D721Med (cell line): ENCODE results near the gene SSMEM1.
"Not testable (repeated sequence)": the region's sequence is repeated elsewhere in the genome, so short reads cannot be mapped to it uniquely, and the experiment has no call there.

Experiments
- DNase-seq: peaks from one replicate; pipeline ENCODE4 v3.0.0; 2011; ENCODE audit warnings: low spot score; ENCODE audit not compliant: insufficient read length
- FAIRE-seq: peaks from 2 replicates; lab custom pipeline; 2011; peaks lifted over from hg19 to GRCh38; lab: Jason Lieb, UNC
- TF ChIP-seq, protein P1 (sequence below): IDR thresholded peaks from 2 replicates; pipeline ENCODE4 v1.5.1; 2012; ENCODE audit warnings: mild to moderate bottlenecking, control low read depth; ENCODE audit not compliant: insufficient read depth; ENCODE audit errors: missing control alignments

SSMEM1 gene

DNA sequence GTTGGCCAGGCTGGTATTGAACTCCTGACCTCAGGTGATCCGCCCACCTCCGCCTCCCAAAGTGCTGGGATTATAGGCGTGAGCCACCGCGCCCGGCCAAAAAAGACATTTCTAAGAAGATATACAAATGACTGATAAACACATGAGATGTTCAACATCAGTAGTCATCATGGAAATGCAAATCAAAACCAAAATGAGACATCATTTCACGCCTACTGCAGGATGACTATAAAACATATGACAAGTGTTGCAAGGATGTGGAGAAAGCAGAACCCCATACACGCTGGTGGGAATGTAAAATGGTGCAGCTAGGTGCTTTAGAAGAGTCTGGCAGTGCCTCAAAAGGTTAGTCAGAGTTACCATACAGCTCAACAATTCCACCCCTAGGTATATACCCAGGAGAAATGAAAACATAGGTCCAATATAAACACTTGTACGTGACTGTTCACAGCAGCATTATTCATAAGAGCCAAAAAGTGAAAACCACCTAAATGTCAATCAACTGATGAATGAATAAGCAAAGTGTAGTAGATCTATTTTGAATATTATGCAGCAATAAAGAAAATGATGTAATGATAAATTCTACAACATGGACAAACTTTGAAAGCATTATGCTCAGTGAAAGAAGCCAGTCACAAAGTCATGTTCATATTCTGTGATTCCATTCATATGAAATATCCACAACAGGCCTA is 26.9 kb upstream of the SSMEM1 start:
- FAIRE-seq (no peak), DNase-seq (no peak)
- TF ChIP-seq, protein P1, sequence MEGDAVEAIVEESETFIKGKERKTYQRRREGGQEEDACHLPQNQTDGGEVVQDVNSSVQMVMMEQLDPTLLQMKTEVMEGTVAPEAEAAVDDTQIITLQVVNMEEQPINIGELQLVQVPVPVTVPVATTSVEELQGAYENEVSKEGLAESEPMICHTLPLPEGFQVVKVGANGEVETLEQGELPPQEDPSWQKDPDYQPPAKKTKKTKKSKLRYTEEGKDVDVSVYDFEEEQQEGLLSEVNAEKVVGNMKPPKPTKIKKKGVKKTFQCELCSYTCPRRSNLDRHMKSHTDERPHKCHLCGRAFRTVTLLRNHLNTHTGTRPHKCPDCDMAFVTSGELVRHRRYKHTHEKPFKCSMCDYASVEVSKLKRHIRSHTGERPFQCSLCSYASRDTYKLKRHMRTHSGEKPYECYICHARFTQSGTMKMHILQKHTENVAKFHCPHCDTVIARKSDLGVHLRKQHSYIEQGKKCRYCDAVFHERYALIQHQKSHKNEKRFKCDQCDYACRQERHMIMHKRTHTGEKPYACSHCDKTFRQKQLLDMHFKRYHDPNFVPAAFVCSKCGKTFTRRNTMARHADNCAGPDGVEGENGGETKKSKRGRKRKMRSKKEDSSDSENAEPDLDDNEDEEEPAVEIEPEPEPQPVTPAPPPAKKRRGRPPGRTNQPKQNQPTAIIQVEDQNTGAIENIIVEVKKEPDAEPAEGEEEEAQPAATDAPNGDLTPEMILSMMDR, result no peak

DNA sequence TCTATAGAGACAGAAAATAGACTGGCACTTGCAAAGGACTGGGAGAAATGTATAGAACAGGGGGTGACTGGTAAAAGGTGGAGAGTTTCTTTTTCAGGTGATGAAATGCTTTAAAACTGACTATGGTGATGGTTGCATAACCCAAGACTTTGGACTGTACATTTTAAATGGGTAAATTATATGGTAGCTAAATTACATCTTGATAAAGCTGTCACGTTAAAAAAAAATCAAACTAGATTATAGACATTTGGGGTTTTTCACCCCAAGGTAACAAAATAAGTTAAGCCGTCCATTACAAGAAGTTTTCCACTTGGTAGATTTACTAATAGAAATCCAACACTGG is 26.4 kb upstream of the SSMEM1 start:
- DNase-seq, result no peak
- no peak for FAIRE-seq
- TF ChIP-seq, protein P1, result no peak

DNA sequence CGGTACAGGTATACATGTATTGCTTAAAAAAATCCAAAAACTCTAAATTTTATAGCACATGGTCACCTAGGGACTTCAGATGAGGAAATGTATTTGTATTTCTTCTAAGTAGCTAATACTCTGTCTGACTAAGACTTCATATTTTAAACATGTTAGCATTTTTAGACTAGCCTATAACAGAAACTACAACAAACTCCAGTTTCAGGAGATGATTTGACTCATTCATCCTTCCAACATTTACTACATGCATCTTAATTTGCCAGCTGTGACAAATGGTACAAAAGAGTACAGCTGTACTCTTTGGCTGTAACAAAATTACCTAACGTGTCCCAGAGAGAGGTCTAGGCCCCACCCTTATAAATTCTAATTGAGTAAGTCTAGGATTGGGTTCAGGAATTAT is 24.7 kb upstream of the SSMEM1 start:
- no peak for DNase-seq
- FAIRE-seq, result no peak

DNA sequence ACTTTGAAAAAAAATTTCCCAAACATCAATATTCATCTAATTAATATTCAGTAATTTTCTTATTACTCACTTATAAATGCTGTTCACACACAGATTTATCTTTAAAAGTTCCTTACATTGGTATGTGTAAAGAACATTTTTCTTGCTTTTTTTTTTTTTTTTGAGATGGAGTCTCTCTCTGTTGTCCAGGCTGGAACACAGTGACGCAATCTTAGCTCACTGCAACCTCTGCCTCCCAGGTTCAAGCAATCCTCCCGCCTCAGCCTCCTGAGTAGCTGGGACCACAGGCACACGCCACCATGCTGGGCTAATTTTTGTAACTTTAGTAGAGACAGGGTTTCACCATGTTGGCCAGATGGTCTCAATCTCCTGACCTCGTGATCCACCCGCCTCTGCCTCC is 23.3 kb upstream of the SSMEM1 start:
- not testable (repeated sequence) for DNase-seq, FAIRE-seq

More for the DNA sequence above, 24.7 kb upstream of the SSMEM1 start:
- TF ChIP-seq, protein P1, result no peak

DNA sequence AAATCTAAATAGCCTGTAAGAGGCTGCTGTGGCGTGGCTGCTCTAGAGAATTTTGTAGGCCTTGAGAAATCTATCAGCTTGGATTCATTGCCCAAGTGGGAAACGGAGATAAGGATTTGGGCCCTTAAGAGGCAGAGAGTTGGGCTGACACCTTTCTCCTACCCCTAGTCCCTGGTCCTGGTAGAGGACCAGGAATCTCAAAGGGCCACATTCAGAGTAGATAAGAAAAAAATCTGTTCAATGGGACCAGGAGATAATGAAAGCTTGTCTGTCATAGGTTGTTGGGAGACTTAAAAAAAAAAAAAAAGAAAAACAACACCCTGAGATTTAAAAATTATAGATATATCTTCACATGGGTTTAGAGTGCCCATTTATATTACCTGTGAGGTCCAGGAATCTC is 20.3 kb upstream of the SSMEM1 start:
- FAIRE-seq (no peak), DNase-seq (no peak)
- TF ChIP-seq, protein P1, result no peak

DNA sequence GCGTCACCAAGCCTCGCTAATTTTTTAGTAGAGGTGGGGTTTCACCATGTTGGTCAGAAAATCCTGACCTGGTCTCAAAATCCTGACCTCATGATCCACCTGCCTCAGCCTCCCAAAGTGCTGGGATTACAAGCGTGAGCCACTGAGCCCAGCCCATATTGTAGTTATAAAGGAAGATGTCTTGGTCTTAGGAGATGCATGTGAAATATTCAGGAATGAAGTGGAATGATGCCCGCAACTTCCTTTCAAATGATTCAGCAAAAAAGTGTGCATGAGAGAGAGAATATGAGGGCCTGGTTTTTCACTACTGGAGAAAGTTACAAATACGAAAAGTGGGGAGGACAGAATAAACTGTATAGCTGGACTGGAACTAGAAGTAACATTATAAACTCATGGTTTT is 18.3 kb upstream of the SSMEM1 start:
- TF ChIP-seq, protein P1, result no peak

DNA sequence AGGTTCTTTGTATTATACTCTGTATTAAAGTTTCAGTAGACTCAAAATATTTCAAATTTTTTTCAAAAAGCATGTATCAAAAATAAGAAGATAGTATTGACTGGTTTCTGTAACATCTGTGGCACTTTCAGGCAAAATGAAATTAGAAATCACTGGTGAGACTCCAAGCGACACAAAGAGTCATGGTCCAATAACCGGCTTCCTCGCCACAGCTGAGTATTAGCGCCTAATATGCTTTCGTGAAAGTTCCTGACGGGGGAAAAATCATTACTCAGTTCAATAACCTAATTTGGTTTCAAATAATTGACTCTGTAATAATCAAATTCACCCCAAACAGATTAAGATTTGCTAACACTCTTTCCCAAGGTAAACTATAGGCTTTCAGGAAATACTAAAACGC is 15.9 kb upstream of the SSMEM1 start:
- FAIRE-seq (no peak), DNase-seq (no peak)
- TF ChIP-seq, protein P1, result no peak

More for the DNA sequence above, 18.3 kb upstream of the SSMEM1 start:
- FAIRE-seq (no peak), DNase-seq (no peak)
